K562 (cell line): ENCODE results near the gene SLC15A1. TPM values are rescaled to one million over a fixed set of nuclear protein-coding genes. Genes with fewer than 3 reads are reported as not detected.

Experiments
- ATAC-seq: fragments of 200-7000 bp; cut with Tn5 transposase; 3 replicates; pipeline ENCODE4 v1.9.1; 2020; ENCODE audit warnings: moderate library complexity
- BruUV-seq: library from RNA; stranded (reverse); fragments of 400-500 nt; replicated peaks from 2 replicates; lab custom pipeline; 2021; lab: Mats Ljungman, UMichigan
- CTCF ChIA-PET: fragments of 300-600 bp; formaldehyde crosslinking; extraction: SDS; loops from one replicate; lab custom pipeline; 2021; ENCODE audit warnings: low intra/inter-chr PET ratio; lab: Yijun Ruan, JAX
- POLR2A ChIA-PET: fragments of 300-600, 350-650 bp; sonication (Branson Sonifier 250); formaldehyde crosslinking; extraction: SDS; loops from one replicate; lab custom pipeline; 2021; ENCODE audit warnings: antibody characterized with exemption, inconsistent platforms; lab: Yijun Ruan, JAX
- DNase-seq, 4 experiments: peaks; one replicate each; pipeline versions ENCODE4 v3.0.0 to v3.0.0-alpha.2; 2011 to 2018; ENCODE audit warnings: low spot score in 3 of 4, mixed read lengths in 3 of 4; ENCODE audit errors: extremely low read depth in 1 of 4
- FAIRE-seq: peaks from 2 replicates; lab custom pipeline; 2011; peaks lifted over from hg19 to GRCh38; lab: Jason Lieb, UNC
- H2AFZ ChIP-seq: 2 replicates; pipeline ENCODE4 v1.6.0; 2011; ENCODE audit warnings: low read depth, low read length, control low read depth, inconsistent platforms
- H3K27ac ChIP-seq: fragments of 200-600 bp; 3 replicates; pipeline ENCODE4 v1.8.0; 2011; ENCODE audit warnings: low read depth, mild to moderate bottlenecking, control low read depth, inconsistent platforms, low read length, moderate library complexity, mixed read lengths; ENCODE audit errors: extremely low read depth
- H3K27me3 ChIP-seq, 2 experiments: fragments of 300-600 bp in 1 of 2; 2 replicates in 1 of 2; 3 replicates in 1 of 2; pipeline versions ENCODE4 v1.6.0 to v1.8.0; 2011; ENCODE audit warnings: inconsistent platforms in 2 of 2, low read length in 2 of 2, mild to moderate bottlenecking in 1 of 2, mixed read lengths in 1 of 2, moderate library complexity in 1 of 2; ENCODE audit not compliant: control insufficient read depth in 2 of 2, insufficient read depth in 2 of 2
- H3K36me3 ChIP-seq: fragments of 300-600 bp; 3 replicates; pipeline ENCODE4 v1.8.0; 2011; ENCODE audit warnings: mild to moderate bottlenecking, low read length, inconsistent platforms; ENCODE audit not compliant: control insufficient read depth, insufficient read depth
- H3K4me1 ChIP-seq, 2 experiments: fragments of 200-600 bp in 1 of 2; replicated peaks in 1 of 2; 2 replicates in 1 of 2; 3 replicates in 1 of 2; pipeline versions ENCODE4 v1.5.1 to v1.8.0; 2011; ENCODE audit warnings: inconsistent platforms in 2 of 2, low read length in 2 of 2, mild to moderate bottlenecking in 1 of 2, mixed read lengths in 1 of 2, moderate library complexity in 1 of 2; ENCODE audit not compliant: control insufficient read depth in 2 of 2, insufficient read depth in 2 of 2
- H3K4me2 ChIP-seq: 2 replicates; pipeline ENCODE4 v1.6.1; 2011; ENCODE audit warnings: low read length, control low read depth, inconsistent platforms, mixed read lengths; ENCODE audit not compliant: insufficient read depth
- H3K4me3 ChIP-seq: fragments of 200-600 bp; sonication (generic), shearing (Covaris generic); 2 replicates; pipeline ENCODE4 v1.5.1; 2016; ENCODE audit warnings: control low read depth, inconsistent platforms
- H3K79me2 ChIP-seq: fragments of 200-600 bp; 3 replicates; pipeline ENCODE4 v1.8.0; 2011; ENCODE audit warnings: low read length, inconsistent platforms; ENCODE audit not compliant: control insufficient read depth, insufficient read depth
- H3K9ac ChIP-seq, 2 experiments: 2 replicates each; pipeline versions ENCODE4 v1.6.0 to v1.6.1; 2011; ENCODE audit warnings: low read depth in 2 of 2, low read length in 2 of 2, control low read depth in 1 of 2, inconsistent platforms in 1 of 2, mild to moderate bottlenecking in 1 of 2, mixed read lengths in 1 of 2; ENCODE audit not compliant: insufficient read depth in 1 of 2
- H3K9me1 ChIP-seq: one replicate; pipeline ENCODE4 v1.6.0; 2011; ENCODE audit warnings: inconsistent platforms, mild to moderate bottlenecking, low read length, moderate library complexity; ENCODE audit not compliant: control insufficient read depth, insufficient read depth
- H3K9me3 ChIP-seq: replicated peaks from 2 replicates; pipeline ENCODE4 v1.5.1; 2011; ENCODE audit warnings: low read depth, low read length, inconsistent platforms; ENCODE audit not compliant: control insufficient read depth, insufficient read depth
- H4K20me1 ChIP-seq: replicated peaks from 2 replicates; pipeline ENCODE4 v1.6.1; 2011; ENCODE audit warnings: low read length, inconsistent platforms, mixed read lengths; ENCODE audit not compliant: control insufficient read depth, insufficient read depth
- MED1 ChIP-seq: sonication (generic); formaldehyde crosslinking; IDR thresholded peaks from 2 replicates; pipeline ENCODE4 v1.8.1; 2023; ENCODE audit warnings: missing genetic modification reagents, borderline replicate concordance
- RBM22 ChIP-seq: fragments of 200-400 bp; formaldehyde crosslinking; IDR thresholded peaks from 2 replicates; pipeline ENCODE4 v1.6.1; 2018; ENCODE audit warnings: low read length, low read depth; ENCODE audit not compliant: poor library complexity, severe bottlenecking
- ZSCAN29 ChIP-seq: fragments of 450-650 bp; IDR thresholded peaks from 2 replicates; pipeline ENCODE4 v1.6.1; 2017
- WGBS: fragments of 100-300 bp; shearing (Covaris generic); methylation state at CpG from one replicate; pipeline ENCODE4 v1.1.6; 2016; ENCODE audit warnings: low coverage, mixed read lengths; ENCODE audit not compliant: insufficient coverage; ENCODE audit errors: missing lambda C conversion rate; 5-methylcytosine and 5-hydroxymethylcytosine counted together
- in situ Hi-C: fragments of 300-500 bp; cut with MboI; formaldehyde crosslinking; loops from 4 replicates; pipeline ENCODE4 v1.15.0; 2018; ENCODE audit warnings: inconsistent platforms, mixed read lengths
- intact Hi-C: fragments of 100-400 bp; cut with micrococcal nuclease; formaldehyde crosslinking; loops from 2 replicates; pipeline ENCODE4 v1.14.2; 2022
- polyA plus RNA-seq, 8 experiments: library from polyadenylated mRNA; depleted of rRNA in 4 of 8; stranded (reverse) in 5 of 8; unstranded in 3 of 8; fragments of >200 nt; fragmentation: Nextera tagmentation in 2 of 8; fragmentation: Illumina TruSeq in 1 of 8; extraction: Ambion mirVana in 2 of 8; extraction: Trizol in 1 of 8; gene quantifications; 2 replicates each; pipeline versions ENCODE4 v1.2.1 to v1.2.3, GENCODE V29; 2011 to 2014; ENCODE audit warnings: inconsistent platforms in 1 of 8, missing spikeins in 1 of 8
- total RNA-seq, 7 experiments: library from RNA; depleted of rRNA in 6 of 7; stranded (reverse); fragments of >200 nt in 6 of 7; fragmentation: Illumina TruSeq in 2 of 7; extraction: Trizol in 2 of 7; gene quantifications; 2 replicates each; pipeline versions ENCODE4 v1.2.1 to v1.2.3, GENCODE V29; 2011 to 2021; ENCODE audit warnings: low replicate concordance in 1 of 7
- TF ChIP-seq, protein P1 (sequence below): sonication (generic); formaldehyde crosslinking; IDR thresholded peaks from 2 replicates; pipeline ENCODE4 v1.9.0; 2022; ENCODE audit warnings: mild to moderate bottlenecking, missing genetic modification reagents

SLC15A1 gene
- total and polyA plus RNA-seq, 9 of the 15 experiments (the other 6 are each of a cell fraction or from before 2014, with no cell fraction given): not detected

DNA sequence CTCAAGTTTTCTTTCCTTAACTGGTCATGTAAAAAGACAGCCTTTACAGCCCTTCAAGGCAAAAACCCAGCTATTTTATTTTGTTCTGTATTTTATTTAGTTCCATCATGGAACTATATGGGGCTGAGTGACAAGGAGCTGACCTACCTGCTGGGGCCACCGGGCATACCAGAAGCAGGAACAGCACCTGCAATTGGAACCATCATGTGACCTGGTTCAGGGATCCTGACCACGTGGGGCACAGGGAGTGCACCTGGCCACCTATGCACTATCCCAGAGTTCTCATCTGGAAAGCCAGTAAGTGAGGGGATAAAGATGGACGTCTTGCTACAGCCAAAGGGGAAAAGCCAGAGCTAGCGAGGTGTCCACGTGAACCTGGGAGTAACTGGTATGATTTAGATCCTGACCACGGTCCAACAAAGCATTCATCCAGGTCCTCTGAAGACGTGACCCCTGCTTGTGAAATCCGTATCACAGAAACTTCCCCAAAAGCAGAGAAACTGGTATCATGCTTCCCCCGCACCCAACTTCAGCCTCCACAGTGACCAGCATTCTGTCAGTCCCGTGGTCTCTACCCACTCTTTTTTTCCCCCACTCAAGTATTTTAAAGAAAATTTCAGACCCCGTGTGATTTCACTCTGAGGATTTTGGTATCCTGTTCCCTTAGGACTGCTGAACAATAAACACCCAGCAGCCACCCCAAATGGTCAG is 40.5 kb upstream of the SLC15A1 start:
- BruUV-seq: no TSS peak
- in situ Hi-C loops (no loop called here), intact Hi-C loops (no loop called here)
- Histone ChIP-seq H4K20me1 (no peaks in the 10 kb centered on the region), H3K27ac (no peak overlapping the region), H3K9me3 (no peaks in the 10 kb centered on the region), H3K36me3 (peaks cover 29% of the 10 kb centered on the region; the same call in 2 of the 3 replicates), H2AFZ (no peak overlapping the region), H3K79me2 (no peaks in the 10 kb centered on the region), H3K9me1 (no peaks in the 10 kb centered on the region), H3K27me3 (peaks cover 0 to 6% of the 10 kb centered on the region in 2 experiments; a peak in 1 of 5 replicates), H3K4me1 (peaks cover 4 to 14% of the 10 kb centered on the region in 2 experiments; a peak in 4 of 5 replicates), H3K4me2 (no peak overlapping the region), H3K4me3 (no peak overlapping the region), H3K9ac (no peak overlapping the region)
- ChIA-PET CTCF (no interaction called here), POLR2A (no interaction called here)
- DNase-seq (no peak), ATAC-seq (no peak), FAIRE-seq (no peak)
- no peak for TF ChIP-seq ZSCAN29
- WGBS: 56% methylated on average over 8 of the region's 11 CpGs

DNA sequence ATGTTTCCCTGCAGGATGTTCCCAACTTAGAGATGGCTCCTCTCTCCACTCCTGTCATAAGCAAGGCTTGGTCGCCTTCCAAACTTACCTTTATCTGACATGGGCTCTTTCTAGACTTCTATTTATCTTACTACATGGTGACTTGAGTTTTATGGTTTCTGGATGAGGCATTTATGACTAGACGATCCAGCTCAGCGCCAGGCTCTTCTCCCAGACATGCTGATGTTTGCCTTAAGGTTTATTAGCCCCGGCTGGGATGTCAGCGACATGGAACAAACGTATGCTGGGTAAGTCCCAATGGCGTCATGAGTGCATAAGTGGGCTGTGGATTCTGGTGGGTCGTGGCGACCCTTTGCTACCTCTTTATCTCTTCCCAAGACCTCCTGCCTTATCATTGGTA is 39.8 kb upstream of the SLC15A1 start:
- Histone ChIP-seq H4K20me1 (no peaks in the 10 kb centered on the region), H3K4me1 (peaks cover 4 to 12% of the 10 kb centered on the region in 2 experiments; a peak in 4 of 5 replicates), H3K36me3 (peaks cover 27% of the 10 kb centered on the region; the same call in 2 of the 3 replicates), H3K9me3 (no peaks in the 10 kb centered on the region), H3K27ac (no peak overlapping the region), H3K27me3 (peaks cover 0 to 11% of the 10 kb centered on the region in 2 experiments; a peak in 2 of 5 replicates), H3K9me1 (no peaks in the 10 kb centered on the region), H2AFZ (no peak overlapping the region), H3K4me3 (no peak overlapping the region), H3K9ac (no peak overlapping the region), H3K79me2 (no peaks in the 10 kb centered on the region), H3K4me2 (no peak overlapping the region)
- intact Hi-C loops (no loop called here), in situ Hi-C loops (no loop called here)
- no TSS peak for BruUV-seq
- 73% methylated on average over 9 of the region's 9 CpGs for WGBS
- FAIRE-seq: no peak
- TF ChIP-seq, protein P1, sequence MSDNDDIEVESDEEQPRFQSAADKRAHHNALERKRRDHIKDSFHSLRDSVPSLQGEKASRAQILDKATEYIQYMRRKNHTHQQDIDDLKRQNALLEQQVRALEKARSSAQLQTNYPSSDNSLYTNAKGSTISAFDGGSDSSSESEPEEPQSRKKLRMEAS (CRISPR knock-in tag): no peak
- TF ChIP-seq MED1 (CRISPR knock-in tag) (no peak), RBM22 (no peak)
- no peak for DNase-seq
- POLR2A ChIA-PET: no interaction called here
- no peak for ATAC-seq
- CTCF ChIA-PET: no interaction called here
